D341Med (cell line): ENCODE measurements around the gene NOTCH1.
"Not testable (repeated sequence)": the region's sequence is repeated elsewhere in the genome, so short reads cannot be mapped to it uniquely, and the experiment has no call there.

Experiments
- DNase-seq: peaks from one replicate; pipeline ENCODE4 v3.0.0; 2012; ENCODE audit warnings: low spot score

The NOTCH1 gene

GRCh38 chr9:136564379-136564988, 18.6 kb upstream of the NOTCH1 start:
- no peak for DNase-seq

DNA sequence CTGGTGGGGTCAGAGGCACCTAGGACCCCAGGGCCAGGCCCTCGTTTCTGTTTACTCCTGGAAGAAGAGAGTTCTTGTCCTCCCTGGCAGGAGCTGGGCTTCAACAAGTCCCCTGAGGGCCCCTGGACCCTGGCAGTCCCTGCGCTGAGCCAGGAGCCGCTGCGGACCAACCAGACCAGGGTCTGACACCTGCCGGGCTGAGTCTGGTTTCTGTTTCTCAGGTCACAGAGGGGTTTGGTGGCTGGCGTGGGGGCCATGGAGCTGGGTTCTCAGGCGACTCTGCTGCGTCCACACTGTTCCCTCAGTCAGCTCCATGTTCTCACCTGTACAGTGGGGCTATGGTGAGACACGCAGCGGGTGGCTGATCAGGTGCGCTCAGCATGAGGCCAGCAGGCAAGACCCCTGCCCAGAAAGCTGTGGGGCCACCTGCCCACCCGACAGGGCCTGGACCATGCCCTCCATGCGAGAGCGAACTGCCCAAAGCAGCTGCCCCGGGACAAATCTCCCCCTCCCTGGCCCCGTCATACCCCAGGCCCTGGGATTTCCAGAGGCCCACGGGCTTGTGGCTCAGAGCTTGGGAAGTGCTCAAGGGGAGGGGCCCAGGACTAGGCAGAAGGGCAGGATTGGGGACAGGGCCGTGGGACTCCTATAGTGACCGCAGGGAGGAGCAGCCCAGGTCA, 17.9 kb upstream of the NOTCH1 start:
- no peak for DNase-seq

GRCh38 chr9:136562746-136563495, 17.1 kb upstream of the NOTCH1 start:
- DNase-seq: no peak

DNA sequence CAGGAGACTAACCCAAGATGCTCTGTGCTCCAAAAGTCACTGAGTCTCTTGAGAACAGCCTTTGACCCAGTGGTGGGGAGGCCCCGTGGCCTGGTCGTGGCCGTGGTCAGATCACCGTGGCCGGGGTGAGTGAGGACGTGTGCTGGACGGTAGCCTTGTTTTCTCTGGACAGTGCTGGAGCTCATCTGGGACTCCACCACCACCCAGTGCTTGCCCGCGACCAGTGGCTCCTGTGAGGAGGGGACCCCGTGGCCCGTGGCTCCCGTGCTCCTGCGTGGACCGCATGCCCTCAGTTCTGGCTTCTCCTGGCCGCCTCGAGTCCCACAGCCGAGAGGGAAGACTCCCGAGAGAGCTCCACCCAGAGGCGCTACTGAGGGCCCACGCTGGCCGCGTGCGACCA, 15.9 kb upstream of the NOTCH1 start:
- DNase-seq: no peak

- no peak for DNase-seq
Measured at GRCh38 chr9:136560586-136560985, 14.7 kb upstream of the NOTCH1 start.

GRCh38 chr9:136559371-136559770, 13.5 kb upstream of the NOTCH1 start:
- not testable (repeated sequence) for DNase-seq

GRCh38 chr9:136558846-136559245, 13.0 kb upstream of the NOTCH1 start:
- DNase-seq: not testable (repeated sequence)

DNA sequence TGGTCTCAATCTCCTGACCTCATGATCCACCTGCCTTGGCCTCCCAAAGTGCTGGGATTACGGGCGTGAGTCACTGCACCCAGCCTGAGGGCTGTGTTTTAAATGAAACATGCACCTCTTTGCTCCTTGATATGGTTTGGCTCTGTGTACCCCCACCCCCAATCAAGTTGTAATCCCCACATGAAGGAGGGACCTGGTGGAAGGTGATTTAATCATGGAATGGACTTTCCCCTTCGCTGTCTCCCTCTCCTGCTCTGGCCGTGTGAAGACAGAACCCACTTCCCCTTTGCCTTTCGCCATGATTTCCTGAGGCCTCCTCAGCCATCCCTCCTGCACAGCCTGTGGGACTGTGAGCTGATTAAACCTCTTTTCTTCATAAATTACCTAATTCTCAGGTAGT, 12.5 kb upstream of the NOTCH1 start:
- DNase-seq: no peak

- DNase-seq: no peak
Measured at GRCh38 chr9:136557036-136557435, 11.2 kb upstream of the NOTCH1 start.

- no peak for DNase-seq
Measured at GRCh38 chr9:136556166-136556565, 10.3 kb upstream of the NOTCH1 start.

- no peak for DNase-seq
Measured at GRCh38 chr9:136554870-136555269, 9.0 kb upstream of the NOTCH1 start.

- no peak for DNase-seq
Measured at GRCh38 chr9:136553581-136553980, 7.7 kb upstream of the NOTCH1 start.

GRCh38 chr9:136552117-136552703, 6.4 kb upstream of the NOTCH1 start:
- DNase-seq: no peak

DNA sequence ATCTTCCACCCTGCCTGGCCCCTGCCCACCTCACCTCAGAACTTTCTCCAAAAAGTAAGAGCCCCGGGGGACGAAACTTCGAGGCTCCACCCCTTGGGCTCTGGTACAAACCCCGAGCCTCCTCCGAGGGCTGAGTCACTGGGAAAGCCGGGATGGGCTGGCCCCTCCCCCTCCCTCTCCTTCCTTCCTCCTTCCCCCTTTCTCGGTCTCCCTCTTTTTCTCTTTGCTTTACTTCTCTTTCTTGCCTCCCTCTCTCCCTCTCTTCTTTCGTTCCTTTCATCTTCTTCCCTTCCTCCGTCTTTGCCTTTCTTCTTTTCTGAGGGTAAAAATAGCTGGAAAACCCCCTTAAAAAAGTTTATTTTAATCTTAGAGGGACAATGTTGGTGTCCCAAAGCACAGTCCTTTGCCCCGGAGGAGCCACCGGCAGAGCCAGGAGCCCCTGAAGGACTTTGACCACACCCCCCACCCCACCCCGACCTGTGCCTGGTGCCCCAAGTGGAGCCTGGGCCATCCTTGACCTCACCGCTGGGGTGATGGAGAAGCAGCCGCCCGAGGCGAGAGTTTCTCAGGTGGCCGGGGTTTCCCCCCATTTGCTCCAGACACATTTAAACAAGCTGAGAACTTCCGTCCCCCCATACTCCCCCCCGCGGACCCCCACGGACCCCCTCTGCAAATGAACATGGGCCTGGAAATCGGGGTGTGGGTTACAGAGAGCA, 5.7 kb upstream of the NOTCH1 start:
- no peak for DNase-seq

DNA sequence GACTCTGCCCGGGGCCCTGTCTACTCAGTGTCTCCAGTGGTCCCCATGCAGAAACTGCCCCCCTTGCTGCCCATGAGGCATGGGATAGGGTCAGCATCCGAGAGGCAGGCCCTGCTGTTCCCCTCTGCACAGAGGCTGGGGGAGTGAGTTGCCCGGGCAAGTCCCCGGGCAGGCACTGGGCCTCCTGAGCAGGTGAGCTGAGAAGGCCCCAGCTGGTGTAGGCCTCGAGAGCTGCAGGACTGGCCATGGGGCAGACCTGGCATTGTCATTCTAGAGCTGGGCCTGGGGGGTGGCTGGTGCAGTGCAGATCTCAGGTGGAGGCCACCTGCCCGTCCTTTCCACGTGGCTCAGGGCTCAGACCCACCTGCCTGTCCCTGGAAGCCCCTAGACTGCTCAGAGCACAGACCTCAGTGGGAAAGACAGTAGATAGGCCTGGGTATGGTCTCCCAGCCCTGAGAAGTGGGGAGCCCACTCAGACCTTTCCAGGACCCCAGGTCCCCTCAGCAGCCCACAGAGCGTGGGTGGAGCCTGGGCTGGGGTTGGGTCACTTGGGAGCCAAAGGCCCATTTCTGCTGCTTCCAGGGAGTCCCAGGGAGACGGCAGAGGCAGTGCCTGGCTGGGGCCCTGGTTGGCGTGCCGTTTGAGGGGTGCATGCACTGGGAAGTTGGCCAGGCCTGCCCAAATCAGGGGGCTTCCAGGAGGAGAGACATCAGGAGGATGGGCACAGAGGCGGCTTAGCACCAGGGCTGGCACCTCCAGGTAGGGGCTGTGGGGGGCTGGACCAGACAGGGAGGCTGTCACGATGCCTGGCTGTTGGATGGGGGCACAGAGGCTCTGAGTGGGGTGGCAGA, 4.8 kb upstream of the NOTCH1 start:
- no peak for DNase-seq

DNA sequence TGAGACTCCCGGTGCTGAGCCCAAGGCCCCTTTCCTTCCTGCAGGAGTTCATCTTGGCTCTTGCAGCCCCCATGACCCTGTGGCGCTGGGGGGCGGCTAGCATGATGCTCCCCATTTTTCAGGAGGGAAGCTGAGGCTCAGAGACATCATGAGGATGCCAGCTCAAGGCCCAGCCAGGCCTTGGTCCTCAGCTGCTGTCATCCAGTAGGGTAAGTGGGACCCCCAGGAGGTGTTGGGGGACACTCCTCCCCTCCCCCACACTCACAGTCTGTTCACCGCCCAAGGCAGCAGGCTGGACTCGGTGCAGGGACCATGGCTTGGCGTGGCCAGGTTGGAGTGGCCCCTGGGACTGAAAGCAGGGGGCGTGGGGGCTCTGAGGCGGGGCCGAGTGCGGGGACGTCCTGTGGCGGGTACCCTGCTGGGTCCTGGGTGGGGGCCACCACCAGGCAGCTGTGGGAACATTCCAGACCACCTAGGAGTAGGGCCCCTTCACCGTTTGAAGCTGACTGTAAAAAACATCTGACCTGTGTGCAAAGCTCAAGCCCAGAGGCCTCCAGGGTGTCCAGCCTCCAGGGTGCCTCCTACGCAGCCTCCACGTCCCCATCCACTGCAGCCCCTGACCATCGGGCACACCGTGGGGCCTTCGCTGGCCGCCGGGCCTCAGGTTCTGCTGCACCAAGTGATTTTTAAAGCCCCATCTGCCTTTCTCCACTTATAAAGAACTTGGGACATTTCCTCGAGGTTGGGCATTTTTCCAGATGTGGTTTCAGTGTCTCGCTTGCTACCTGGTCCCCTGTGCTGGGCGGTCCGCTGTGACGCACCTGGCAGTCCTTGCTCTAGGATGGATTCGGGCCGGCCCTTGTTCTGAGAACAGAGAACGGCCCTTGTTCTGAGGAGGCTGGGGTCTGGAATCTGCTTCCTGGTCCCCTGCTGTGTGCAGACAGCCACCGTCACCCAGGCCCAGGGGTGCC, 3.4 kb upstream of the NOTCH1 start:
- no peak for DNase-seq

DNA sequence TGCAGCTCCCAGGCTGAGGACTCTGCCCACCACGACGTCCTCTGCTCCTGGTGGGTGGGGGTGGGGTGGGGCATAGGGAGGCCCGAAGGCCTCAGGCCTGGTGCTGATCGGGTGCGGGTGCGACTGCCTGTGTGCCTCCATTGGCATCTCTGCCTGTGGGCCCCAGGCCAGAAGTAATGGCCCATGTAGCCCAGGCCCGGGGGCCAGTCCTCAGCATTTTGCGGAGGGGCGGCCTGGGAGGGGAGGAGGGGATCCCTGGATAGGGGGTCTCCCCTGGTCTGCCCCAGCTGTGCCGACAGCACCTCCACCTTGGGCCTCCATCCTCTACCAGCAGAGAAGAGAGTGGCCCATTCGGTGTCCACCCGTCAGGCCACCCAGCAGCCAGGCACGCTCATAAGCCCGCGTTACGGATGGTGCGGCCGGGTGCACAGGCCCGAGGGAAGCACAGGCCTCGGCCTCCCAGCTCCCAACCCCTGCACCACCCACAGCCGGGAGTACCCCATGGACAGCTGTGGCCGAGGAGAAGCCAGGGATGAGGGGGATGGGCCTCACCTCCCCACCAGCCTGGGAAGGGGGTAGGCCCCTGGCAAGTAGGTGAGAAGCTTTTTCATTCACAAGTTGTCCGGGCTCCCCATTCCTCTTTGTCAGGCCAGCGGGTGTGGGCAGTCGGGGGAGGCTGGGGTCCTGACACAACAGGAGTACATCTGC, 1.8 kb upstream of the NOTCH1 start:
- no peak for DNase-seq

GRCh38 chr9:136546697-136547501, 1.1 kb upstream of the NOTCH1 start:
- DNase-seq: no peak

DNA sequence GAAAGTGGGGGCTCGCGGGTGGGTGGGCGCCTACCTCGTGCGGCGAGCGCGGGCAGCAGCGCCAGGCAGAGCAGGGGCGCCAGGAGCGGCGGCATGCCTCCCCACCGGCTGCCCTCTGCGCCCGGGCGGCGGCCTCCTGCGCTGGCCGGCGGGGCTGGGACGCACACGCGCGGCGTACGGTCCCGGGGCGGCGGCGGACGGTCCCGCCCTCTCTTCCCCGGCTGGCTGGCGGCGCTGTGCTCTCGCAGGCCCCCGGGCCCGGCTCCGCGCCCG, 220 bp downstream of the NOTCH1 start:
- no peak for DNase-seq
